ENCODE data around the gene DNMT3B.
"Not testable (repeated sequence)": the region's sequence is repeated elsewhere in the genome, so short reads cannot be mapped to it uniquely, and the experiment has no call there.

Gene DNMT3B

DNA sequence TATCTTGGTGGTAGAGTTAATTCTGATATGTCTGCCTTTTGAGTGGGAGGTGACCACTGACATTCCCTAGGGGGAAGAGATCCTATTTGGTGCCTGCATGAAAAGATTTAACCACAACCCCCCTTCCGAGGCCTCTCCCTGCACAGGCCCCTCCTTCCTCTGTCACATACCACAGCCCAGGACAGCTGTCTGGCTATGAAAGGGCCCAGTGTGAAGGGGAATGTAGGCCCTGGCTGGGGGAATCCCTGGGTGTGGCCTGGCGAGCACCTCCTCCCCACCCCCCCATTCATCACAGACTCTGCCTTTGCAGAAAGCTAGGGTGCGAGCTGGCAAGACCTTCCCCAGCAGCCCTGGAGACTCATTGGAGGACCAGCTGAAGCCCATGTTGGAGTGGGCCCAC, 30.1 kb downstream of the DNMT3B start:
- DNase-seq = peak; percentile 34

DNA sequence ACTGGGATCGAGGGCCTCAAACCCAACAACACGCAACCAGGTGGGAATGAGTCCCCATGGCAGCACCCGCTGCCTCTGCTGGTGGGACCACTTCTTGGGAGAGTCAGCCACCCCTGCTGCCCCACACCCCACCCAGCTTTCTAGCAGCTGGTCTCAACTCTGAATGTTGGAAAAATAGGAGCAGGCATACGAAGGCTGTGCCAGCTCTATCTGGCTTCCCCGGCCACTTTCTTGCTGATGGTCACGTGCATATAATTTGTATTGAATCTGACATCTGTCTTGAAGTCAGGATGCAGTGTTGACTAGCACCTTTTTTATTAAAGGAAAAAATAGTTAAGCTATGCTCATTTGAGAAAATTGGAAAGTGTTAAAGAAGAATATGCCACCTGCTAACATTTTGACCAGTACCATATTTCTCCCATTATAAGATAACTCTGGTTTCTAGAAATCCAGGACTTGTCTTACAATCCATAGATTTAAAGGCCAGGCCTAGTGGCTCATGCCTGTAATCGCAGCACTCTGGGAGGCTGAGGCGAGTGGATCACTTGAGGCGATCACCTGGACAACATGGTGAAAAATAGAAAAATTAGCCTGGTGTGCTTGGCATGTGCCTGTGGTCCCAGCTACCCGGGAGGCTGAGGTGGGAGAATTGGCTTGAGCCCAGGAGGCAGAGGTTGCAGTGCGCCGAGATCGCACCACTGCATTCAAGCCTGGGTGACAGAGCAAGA, 30.7 kb downstream of the DNMT3B start:
- DNase-seq = no peak

DNA sequence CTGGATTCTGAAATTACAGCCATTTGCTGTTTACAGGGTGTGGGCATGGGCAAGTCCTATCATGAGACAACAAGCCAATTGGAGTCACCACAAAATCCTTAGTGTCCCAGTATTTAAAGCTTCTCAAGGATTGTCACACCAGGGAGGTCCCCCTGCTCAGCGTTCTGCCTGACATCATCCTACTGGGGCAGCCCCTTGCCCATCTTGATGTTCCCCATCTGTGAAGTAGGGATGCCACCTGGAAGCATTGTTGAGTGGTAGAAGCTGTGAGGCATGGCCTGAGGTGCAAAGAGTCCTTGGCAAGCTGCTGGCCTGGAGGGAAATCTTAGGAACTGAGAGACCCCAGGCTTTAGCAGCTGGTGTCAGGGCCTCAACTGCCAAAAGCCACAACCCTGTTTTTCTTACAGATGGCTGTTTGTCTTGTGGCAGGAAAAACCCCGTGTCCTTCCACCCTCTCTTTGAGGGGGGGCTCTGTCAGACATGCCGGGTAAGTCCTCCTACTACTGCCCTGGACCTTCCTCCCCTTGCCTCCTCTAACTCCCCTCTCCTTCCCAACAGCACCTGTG, 34.3 kb downstream of the DNMT3B start:
- no peak for DNase-seq

DNA sequence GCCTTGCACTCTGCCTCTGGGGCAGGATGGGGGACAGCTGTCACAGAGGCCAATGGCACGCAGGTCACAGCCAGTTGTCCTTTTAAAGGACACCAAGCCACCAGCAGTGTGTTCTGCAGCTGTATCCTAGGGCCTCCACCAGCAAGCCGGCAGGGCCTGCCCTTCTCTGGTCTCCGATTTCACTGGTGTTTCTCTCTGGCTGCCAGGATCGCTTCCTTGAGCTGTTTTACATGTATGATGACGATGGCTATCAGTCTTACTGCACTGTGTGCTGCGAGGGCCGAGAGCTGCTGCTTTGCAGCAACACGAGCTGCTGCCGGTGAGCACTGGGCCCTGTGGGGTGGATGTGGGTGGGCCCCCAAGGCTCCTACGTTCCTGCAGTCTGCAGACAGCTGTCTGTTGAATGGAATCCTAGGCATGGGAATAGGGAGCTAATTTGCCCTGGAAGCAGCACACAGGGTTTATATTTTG, 34.8 kb downstream of the DNMT3B start:
- DNase-seq = no peak

DNA sequence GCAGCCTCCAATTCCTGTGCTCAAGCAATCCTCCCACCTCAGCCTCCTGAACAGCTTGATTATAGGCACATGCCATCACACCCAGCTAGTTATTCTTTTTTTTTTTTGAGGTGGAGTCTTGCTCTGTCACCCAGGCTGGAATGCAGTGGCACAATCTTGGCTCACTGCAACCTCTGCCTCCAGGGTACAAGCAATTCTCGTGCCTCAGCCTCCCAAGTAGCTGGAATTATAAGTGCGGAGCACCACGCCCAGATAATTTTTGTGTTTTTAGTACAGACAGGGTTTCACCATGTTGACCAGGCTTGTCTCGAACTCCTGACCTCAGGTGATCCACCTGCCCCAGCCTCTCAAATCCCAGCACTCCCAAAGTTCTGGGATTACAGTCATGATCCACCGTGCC, 35.4 kb downstream of the DNMT3B start:
- DNase-seq = not testable (repeated sequence)

DNA sequence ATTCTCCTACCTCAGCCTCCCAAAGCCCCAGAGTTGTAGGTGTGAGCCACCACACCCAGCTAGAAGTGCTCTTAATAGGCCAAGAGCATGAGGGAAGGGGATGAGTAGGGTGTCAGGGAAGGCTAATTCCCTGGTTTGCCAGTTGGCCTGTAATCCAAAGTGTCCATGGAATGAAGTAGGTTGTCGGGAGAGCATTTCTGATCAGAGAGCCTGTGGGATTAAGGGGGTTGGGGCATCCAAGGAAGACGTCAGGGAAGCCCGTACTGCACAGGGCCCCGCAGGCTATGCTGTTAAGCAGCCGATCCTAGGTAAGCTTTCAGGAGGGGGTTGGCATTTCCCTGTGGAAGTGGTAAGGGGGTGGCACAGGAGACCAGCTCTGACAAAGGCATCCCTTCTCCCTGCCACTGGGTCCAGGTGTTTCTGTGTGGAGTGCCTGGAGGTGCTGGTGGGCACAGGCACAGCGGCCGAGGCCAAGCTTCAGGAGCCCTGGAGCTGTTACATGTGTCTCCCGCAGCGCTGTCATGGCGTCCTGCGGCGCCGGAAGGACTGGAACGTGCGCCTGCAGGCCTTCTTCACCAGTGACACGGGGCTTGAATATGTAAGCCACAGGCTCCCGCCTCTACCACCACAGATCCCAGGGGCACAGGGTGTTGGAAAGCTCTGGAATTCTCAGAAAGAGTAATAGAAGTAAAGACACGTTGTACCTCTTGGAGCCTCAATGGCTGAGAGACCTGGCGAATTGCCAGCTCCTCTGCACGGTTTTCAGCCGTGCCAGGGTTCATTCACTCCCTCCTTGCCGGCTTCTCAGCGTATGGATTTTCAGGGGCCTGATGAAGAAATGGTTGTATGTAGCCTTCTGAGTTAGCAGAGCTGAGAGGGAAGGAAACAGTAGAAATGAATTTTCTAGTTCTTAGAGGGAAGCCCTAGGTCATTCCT, 36.1 kb downstream of the DNMT3B start:
- no peak for DNase-seq

DNA sequence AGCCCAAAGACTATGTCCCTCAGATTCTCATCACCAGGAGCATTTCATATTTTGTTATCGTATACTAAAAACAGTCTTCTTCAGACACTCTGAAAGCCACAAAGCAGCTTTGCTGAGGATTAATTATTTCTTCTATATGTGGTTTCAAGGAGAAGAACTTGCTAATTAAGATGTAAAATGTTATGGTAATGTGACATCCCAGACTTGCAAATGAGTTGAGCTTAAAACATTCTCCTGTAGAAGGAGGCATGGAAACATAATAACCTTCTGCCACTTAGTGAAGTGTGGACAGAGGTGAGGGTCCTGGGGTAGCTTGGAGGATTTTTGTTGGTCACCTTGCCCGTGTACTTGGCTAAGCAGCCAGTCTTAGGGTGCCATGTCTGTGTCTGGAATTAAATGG, 40.9 kb downstream of the DNMT3B start:
- DNase-seq = no peak

DNA sequence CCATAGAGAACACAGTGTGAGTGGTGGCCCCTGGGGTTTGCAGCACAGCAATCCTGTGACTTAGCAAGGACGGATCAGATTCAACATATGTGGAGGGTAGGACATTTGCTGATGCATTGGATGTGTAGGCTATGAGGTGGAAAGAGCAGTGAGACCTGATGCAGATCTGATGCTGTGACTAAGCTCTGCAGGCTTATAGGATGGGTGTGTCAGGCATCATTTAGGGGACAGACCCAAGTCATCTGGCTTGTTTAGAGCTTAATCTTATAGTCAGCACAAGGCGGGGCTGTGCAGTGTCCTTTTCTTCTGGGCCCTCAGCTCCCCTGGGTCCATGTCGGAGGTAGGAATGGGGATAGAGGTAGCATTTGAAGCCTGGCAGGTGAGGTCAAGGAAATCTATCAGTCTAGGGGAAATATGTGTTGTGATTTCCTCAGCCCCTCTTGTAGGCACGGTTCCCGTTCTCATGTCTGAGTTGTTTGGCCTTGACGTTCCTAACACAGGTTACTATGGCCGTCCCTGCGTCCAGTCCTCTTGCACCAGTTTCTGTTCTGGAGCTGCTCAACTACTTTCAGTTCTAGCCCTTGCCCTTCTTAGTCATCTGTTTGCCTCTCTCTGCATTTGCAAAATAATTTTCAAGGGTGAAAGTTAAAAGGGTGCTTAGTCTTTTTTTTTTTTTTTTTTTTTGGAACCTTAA, 42.0 kb downstream of the DNMT3B start:
- DNase-seq = no peak

DNA sequence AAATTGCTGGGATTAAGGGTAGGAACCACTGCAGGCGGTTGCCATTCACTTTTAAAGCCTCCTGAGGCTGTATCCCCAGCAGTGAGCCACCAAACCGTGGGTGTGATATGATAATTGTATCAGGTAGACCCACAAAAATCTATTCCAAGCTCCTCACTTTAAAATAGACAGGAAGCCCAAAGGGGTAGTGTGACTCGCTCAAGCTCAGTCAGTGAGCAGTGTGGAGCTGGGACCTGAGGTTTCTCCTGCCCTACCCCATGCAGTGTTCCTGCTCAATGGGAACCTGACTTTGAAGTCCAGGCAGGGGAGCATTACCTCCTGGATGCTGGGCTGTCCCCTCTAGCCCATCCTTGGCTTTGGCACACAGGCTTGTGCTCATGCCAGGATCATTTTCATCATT, 42.6 kb downstream of the DNMT3B start:
- no peak for DNase-seq

DNA sequence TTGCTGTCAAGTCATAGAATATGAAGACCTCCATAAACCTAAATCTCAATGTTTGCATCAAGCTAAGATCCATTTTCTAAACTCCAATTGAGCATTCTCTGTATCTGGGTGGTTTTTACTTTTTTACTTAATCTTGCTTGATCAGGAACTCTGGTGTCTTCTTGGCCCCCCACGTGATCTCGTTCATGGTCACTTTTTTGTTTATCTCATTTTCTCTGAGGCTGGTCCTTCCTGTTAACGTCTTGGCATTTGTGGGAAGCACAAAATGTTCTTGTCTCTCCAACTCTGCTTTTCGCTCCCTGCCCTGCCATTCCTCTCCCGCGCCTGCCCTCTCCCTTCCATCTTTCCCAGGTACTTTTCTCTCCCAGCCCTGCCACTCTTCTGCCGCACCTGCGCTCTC, 43.5 kb downstream of the DNMT3B start:
- no peak for DNase-seq

DNA sequence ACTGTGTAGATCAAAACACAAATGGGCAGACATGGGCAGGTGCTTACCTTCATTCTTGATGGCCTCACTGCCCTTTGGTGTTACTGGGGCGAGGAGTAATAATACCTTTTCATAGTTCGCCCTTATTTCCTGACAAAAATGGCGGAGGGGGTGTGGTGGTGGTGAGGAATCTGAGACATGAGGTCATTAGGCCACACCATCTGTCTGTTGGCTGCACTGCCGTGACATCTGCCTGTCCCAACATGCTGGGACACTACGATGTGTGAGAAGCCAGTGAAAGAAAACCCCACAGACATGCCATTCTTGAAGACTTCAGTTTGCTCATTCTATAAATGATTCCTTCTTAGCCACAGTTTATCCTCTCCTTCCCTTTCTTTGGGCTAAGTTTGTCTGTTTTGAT, 44.2 kb downstream of the DNMT3B start:
- no peak for DNase-seq

DNA sequence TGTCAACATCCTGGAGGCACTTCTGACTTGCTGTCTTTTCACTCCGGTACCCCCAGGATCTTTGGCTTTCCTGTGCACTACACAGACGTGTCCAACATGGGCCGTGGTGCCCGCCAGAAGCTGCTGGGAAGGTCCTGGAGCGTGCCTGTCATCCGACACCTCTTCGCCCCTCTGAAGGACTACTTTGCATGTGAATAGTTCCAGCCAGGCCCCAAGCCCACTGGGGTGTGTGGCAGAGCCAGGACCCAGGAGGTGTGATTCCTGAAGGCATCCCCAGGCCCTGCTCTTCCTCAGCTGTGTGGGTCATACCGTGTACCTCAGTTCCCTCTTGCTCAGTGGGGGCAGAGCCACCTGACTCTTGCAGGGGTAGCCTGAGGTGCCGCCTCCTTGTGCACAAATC, 45.5 kb downstream of the DNMT3B start:
- DNase-seq = no peak

DNA sequence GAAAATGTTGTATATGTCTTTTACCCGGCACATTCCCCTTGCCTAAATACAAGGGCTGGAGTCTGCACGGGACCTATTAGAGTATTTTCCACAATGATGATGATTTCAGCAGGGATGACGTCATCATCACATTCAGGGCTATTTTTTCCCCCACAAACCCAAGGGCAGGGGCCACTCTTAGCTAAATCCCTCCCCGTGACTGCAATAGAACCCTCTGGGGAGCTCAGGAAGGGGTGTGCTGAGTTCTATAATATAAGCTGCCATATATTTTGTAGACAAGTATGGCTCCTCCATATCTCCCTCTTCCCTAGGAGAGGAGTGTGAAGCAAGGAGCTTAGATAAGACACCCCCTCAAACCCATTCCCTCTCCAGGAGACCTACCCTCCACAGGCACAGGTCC, 46.3 kb downstream of the DNMT3B start:
- DNase-seq = no peak

DNA sequence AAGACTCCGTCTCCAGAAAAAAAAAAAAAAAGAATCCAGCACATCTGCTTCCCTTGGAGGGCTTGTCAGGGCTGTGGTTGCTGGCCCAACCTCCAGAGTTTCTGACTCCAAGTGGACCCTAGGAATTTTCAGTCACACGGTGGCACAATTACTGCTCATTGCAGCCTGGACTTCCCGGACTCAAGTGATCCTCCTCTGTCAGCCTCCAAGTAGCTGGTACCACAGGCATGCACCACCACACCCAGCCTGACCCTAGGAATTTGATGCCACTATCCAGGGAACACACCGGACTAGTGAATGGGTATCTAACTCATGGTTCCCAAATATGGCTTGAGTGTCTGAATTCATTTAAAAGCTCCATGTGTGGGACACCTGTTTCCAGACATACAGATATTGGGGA, 47.7 kb downstream of the DNMT3B start:
- DNase-seq = no peak

DNA sequence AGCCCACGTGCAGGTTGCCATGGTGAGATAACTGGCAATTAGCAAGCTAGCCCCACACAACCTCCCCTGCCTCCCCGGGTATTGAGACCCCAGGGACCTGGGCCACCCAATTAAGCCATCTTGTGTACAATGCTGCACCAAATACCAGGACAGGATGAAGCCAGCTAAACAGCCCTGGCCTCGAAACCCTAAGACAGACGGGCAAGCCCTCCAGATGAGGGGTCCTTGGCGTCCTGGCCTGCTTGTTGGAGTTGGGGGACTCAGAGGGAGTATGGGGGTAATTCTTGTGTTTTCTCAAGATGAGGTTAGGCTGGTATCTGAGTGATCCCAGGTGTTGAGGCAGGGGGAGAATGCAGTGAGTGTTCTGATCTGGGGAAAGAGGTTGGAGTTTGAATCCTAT, 48.8 kb downstream of the DNMT3B start:
- DNase-seq = no peak

DNA sequence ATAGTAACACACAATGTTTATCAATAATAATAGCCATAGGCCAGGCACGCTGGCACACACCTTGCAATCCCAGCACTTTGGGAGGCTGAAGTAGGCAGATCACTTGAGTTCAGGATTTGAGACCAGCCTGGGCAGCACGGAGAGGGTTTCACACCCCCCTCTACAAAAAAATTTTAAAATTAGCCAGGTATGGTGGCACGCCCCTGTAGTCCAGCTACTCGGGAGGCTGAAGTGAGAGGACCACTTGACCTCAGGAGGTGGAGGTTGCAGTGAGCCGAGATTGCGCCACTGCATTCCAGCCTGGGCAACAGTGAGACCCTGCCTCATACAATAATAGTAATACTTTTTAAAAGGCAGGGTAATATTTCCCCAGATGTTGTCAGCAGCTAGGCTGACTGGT, 49.7 kb downstream of the DNMT3B start:
- no peak for DNase-seq

DNA sequence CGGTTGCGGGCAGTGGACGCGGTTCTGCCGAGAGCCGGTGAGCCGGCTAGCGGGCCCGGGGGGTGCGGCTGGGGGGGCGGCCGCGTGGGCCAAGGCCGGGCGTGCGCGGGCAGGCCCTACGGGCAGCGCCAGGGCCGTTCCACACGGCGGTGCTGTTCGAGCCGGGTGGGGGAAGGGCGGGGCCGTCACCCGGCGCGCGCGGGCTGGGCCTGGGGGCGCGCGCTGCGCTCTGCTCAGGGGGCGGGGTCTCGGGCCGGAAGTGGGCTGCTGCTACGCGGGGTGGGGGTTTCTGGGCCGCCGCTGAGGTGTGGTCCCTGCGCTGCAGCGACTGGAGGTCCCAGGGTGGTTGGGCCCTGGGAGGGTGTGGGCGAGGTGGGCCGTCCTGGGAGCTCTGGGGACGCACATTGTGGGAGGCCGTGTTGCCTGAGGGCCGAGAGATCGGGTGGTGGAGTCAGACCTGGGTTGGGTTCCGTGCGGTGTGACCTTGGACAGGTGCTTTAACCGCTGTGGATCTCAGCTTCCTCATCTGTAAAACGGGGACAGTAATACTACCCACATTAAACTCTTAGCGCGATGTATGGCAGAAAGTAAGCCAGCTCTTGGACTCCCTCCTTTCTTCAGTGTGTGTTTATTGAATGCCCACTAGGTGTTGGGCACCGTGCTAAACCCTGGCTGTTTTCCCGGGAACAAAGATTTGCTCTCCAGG, 58.0 kb downstream of the DNMT3B start:
- DNase-seq = peak; percentile 51

DNA sequence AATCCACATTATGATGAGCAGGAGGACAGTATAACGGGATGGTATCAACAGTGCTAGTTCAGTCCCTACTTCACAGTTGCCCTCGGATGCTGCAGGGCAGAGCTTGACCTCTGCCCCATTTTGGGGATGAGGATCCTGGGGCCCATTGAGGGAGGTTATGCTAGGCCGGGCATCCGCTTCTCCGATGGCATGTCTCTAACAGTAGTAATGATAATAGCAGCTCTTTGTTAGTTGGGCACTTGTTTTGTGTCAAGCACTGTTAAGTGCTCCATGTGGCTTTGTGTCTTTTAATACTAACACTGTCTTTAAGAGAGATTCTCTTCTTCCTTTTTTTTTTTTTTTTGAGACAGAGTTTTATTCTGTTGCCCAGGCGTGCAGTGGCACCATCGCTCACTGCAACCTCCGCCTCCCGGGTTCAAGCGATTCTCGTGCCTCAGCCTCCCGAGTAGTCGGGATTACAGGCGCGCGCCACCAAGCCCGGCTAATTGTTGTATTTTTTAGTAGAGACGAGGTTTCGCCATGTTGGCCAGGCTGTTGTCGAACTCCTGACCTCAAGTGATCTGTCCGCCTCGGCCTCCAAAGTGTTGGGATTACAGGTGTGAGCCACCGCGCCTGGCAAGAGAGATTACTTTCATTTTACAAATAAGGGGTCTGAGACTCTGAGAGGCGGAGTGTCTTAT, 58.7 kb downstream of the DNMT3B start:
- DNase-seq = no peak

DNA sequence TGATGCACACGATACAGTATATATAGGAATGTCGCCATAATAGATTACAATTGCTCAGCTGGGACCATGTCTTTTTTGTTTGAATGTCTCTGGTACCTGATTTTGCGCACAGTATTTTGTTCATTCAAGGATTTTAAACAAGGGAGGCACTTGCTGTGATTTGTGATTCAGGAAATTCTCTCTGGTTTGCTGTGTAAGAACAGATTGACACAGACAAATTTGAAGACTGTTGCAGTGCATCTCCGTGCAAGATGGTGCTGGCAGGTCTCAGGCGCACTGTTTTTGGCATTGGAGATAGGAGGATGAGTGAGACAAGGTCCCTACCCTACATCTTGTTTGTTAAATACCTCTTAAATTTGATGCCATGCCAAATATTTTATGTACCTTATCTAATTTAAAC, 60.0 kb downstream of the DNMT3B start:
- no peak for DNase-seq

DNA sequence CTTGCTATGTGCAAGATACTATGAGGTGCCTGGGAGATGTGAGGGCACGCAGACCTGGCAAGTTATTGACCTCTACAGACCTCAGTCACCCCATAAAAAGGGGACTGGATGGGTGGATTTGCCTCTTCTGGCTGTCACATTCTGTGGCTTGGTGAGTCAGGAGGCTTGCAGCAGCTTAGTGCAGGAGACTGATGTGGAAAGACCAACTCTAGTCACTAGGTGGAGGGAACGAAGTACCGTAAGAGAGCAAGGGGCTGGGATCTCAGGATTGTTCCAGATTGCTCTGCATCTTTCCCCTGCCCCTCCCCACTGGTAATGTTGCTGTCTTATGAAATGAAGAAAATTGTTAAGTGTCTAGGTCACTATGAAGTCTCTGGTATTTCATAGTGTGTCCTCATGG, 60.9 kb downstream of the DNMT3B start:
- DNase-seq = peak; percentile 73

DNA sequence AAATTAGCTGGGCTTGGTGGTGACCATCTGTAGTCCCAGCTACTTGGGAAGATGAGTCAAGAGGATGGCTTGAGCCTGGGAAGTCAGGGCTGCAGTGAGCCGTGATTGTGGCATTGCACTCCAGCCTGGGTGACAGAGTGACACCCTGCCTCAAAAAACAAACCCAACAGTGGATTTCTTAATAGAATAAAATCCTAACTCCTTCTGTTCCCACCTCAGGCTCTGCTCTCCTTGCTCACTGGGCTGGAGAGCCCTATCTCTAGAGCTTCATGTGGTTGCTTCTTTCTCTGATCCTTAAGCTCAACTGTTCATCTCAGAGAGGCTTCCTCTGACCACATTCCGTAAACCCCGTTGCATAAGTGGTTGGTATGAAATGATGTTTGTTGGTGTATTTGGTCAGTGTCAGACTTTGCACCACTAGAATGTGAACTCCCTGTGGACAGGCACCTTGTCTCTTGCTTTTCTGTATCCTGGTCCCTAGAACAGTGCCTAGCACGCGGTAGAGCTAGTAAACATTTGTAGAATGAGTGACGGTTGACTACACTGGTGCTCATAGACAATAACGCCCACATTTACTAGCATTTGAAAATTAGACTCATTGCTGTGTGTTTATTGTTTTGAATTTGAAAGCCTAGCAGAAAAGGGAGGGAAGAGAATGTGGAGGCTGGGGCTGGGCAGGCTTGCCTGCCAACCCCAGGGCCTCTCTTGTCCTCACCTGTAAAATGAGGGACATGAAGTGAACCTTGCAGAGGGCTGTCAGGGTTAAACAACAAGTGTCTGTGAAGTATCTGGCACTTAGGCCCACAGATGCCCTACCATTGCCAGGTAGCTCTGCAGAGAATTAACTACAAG, 61.8 kb downstream of the DNMT3B start:
- DNase-seq = peak; percentile 71

Data from MV-4-11 (cell line).